K562 (cell line): ENCODE data around the gene FCGR3A. TPM values are rescaled to one million over a fixed set of nuclear protein-coding genes. Genes with fewer than 3 reads are reported as not detected.
"Not testable (repeated sequence)": the region's sequence is repeated elsewhere in the genome, so short reads cannot be mapped to it uniquely, and the experiment has no call there.

Experiments used
- BCOR ChIP-seq: fragments of 450-650 bp; IDR thresholded peaks from 2 replicates; pipeline ENCODE4 v1.6.1; 2016
- EP400 ChIP-seq: fragments of 450-650 bp; IDR thresholded peaks from 2 replicates; pipeline ENCODE4 v1.6.1; 2017; ENCODE audit warnings: antibody characterized with exemption, mild to moderate bottlenecking, moderate library complexity
- LEF1 ChIP-seq: fragments of 450-650 bp; IDR thresholded peaks from 2 replicates; pipeline ENCODE4 v1.6.1; 2016; ENCODE audit warnings: mild to moderate bottlenecking
- SMARCC2 ChIP-seq: fragments of 450-650 bp; IDR thresholded peaks from 2 replicates; pipeline ENCODE4 v1.6.1; 2017; ENCODE audit warnings: antibody characterized with exemption, moderate library complexity, mild to moderate bottlenecking, low read depth
- SOX6 ChIP-seq: fragments of 450-650 bp; IDR thresholded peaks from 2 replicates; pipeline ENCODE4 v1.6.1; 2014; ENCODE audit warnings: mild to moderate bottlenecking
- SP1 ChIP-seq: sonication (generic); formaldehyde crosslinking; IDR thresholded peaks from 2 replicates; pipeline ENCODE4 v1.8.1; 2022; ENCODE audit warnings: mild to moderate bottlenecking, missing genetic modification reagents
- YY1 ChIP-seq, 3 experiments: IDR thresholded peaks; 2 replicates each; pipeline ENCODE4 v1.6.1; 2011; ENCODE audit warnings: low read length in 2 of 3, mild to moderate bottlenecking in 2 of 3, moderate library complexity in 2 of 3, borderline replicate concordance in 1 of 3, control low read depth in 1 of 3, low read depth in 1 of 3; ENCODE audit not compliant: insufficient read depth in 3 of 3, insufficient replicate concordance in 2 of 3, control insufficient read depth in 1 of 3, insufficient read length in 1 of 3; ENCODE audit errors: extremely low read depth in 1 of 3
- ZBTB8A ChIP-seq: fragments of 450-650 bp; IDR thresholded peaks from 2 replicates; pipeline ENCODE4 v1.6.1; 2018; ENCODE audit warnings: mild to moderate bottlenecking, moderate library complexity; ENCODE audit not compliant: partially characterized antibody
- polyA plus RNA-seq, 8 experiments: library from polyadenylated mRNA; depleted of rRNA in 4 of 8; stranded (reverse) in 5 of 8; unstranded in 3 of 8; fragments of >200 nt; fragmentation: Nextera tagmentation in 2 of 8; fragmentation: Illumina TruSeq in 1 of 8; extraction: Ambion mirVana in 2 of 8; extraction: Trizol in 1 of 8; gene quantifications; 2 replicates each; pipeline versions ENCODE4 v1.2.1 to v1.2.3, GENCODE V29; 2011 to 2014; ENCODE audit warnings: inconsistent platforms in 1 of 8, missing spikeins in 1 of 8
- total RNA-seq, 7 experiments: library from RNA; depleted of rRNA in 6 of 7; stranded (reverse); fragments of >200 nt in 6 of 7; fragmentation: Illumina TruSeq in 2 of 7; extraction: Trizol in 2 of 7; gene quantifications; 2 replicates each; pipeline versions ENCODE4 v1.2.1 to v1.2.3, GENCODE V29; 2011 to 2021; ENCODE audit warnings: low replicate concordance in 1 of 7
- TF ChIP-seq, protein P1 (sequence below), 2 experiments: fragments of 450-650 bp in 1 of 2; sonication (generic) in 1 of 2; formaldehyde crosslinking in 1 of 2; IDR thresholded peaks; 2 replicates each; pipeline versions ENCODE4 v1.7.1 to v1.9.0; 2016 to 2022; ENCODE audit warnings: inconsistent platforms in 1 of 2, mild to moderate bottlenecking in 1 of 2, missing genetic modification reagents in 1 of 2
- TF ChIP-seq, protein P2 (sequence below): fragments of 450-650 bp; IDR thresholded peaks from 2 replicates; pipeline ENCODE4 v1.6.1; 2017; ENCODE audit warnings: antibody characterized with exemption, mild to moderate bottlenecking

Gene FCGR3A
- total and polyA plus RNA-seq, 9 of the 15 experiments (the other 6 are each of a cell fraction or from before 2014, with no cell fraction given) = 0.04 to 0.29 (median 0.14) TPM; not detected in 3

DNA sequence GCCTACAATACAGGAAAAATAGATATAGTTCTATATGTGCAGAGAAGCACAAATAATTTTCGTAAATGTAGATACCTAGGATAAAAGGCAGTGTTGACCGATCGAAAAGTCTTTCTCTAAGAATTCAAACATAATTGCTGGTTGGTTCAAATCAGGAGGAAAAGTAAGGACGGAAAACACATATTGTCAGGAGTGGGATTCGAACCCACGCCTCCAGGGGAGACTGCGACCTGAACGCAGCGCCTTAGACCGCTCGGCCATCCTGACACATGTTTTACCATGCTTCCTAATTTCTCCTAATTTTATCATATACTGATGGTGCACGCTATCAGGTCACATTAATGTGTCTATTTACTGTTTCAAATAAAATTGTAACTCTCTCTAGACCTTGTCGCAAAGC, 19.5 kb downstream of the FCGR3A start (continued):
- TF ChIP-seq, protein P1, sequence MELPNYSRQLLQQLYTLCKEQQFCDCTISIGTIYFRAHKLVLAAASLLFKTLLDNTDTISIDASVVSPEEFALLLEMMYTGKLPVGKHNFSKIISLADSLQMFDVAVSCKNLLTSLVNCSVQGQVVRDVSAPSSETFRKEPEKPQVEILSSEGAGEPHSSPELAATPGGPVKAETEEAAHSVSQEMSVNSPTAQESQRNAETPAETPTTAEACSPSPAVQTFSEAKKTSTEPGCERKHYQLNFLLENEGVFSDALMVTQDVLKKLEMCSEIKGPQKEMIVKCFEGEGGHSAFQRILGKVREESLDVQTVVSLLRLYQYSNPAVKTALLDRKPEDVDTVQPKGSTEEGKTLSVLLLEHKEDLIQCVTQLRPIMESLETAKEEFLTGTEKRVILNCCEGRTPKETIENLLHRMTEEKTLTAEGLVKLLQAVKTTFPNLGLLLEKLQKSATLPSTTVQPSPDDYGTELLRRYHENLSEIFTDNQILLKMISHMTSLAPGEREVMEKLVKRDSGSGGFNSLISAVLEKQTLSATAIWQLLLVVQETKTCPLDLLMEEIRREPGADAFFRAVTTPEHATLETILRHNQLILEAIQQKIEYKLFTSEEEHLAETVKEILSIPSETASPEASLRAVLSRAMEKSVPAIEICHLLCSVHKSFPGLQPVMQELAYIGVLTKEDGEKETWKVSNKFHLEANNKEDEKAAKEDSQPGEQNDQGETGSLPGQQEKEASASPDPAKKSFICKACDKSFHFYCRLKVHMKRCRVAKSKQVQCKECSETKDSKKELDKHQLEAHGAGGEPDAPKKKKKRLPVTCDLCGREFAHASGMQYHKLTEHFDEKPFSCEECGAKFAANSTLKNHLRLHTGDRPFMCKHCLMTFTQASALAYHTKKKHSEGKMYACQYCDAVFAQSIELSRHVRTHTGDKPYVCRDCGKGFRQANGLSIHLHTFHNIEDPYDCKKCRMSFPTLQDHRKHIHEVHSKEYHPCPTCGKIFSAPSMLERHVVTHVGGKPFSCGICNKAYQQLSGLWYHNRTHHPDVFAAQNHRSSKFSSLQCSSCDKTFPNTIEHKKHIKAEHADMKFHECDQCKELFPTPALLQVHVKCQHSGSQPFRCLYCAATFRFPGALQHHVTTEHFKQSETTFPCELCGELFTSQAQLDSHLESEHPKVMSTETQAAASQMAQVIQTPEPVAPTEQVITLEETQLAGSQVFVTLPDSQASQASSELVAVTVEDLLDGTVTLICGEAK (IDR thresholded peaks at IDR 0.05) = peak; percentile 73
- TF ChIP-seq, protein P1 (CRISPR knock-in tag; IDR thresholded peaks at IDR 0.05) = not testable (repeated sequence)
- TF ChIP-seq SP1 (CRISPR knock-in tag) (peak; percentile 63; the same call in 1 of the 2 replicates), LEF1 (0 out of 2 replicates have a peak, but pooled peaks have one; percentile 22), SOX6 (0 out of 2 replicates have a peak, but pooled peaks have one; percentile 38), YY1 (IDR thresholded peaks at IDR 0.05; ENCODE audit: borderline replicate concordance in 1 of 3, control insufficient read depth in 1 of 3, extremely low read depth in 1 of 3, insufficient read depth in 3 of 3, insufficient read length in 1 of 3, insufficient replicate concordance in 2 of 3, low read depth in 1 of 3, low read length in 2 of 3) (peak in 1 of 3 experiments; percentile 4), SMARCC2 (peak; percentile 30; the same call in 1 of the 2 replicates), ZBTB8A (peak; percentile 72), BCOR (peak; percentile 57; the same call in 1 of the 2 replicates), EP400 (peak; percentile 45)
- TF ChIP-seq, protein P2, sequence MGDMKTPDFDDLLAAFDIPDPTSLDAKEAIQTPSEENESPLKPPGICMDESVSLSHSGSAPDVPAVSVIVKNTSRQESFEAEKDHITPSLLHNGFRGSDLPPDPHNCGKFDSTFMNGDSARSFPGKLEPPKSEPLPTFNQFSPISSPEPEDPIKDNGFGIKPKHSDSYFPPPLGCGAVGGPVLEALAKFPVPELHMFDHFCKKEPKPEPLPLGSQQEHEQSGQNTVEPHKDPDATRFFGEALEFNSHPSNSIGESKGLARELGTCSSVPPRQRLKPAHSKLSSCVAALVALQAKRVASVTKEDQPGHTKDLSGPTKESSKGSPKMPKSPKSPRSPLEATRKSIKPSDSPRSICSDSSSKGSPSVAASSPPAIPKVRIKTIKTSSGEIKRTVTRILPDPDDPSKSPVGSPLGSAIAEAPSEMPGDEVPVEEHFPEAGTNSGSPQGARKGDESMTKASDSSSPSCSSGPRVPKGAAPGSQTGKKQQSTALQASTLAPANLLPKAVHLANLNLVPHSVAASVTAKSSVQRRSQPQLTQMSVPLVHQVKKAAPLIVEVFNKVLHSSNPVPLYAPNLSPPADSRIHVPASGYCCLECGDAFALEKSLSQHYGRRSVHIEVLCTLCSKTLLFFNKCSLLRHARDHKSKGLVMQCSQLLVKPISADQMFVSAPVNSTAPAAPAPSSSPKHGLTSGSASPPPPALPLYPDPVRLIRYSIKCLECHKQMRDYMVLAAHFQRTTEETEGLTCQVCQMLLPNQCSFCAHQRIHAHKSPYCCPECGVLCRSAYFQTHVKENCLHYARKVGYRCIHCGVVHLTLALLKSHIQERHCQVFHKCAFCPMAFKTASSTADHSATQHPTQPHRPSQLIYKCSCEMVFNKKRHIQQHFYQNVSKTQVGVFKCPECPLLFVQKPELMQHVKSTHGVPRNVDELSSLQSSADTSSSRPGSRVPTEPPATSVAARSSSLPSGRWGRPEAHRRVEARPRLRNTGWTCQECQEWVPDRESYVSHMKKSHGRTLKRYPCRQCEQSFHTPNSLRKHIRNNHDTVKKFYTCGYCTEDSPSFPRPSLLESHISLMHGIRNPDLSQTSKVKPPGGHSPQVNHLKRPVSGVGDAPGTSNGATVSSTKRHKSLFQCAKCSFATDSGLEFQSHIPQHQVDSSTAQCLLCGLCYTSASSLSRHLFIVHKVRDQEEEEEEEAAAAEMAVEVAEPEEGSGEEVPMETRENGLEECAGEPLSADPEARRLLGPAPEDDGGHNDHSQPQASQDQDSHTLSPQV = peak; percentile 87
